ENCODE data around the gene HES4. TPM values are rescaled to one million over a fixed set of nuclear protein-coding genes. Genes with fewer than 3 reads are reported as not detected.
"Not testable (repeated sequence)": the region's sequence is repeated elsewhere in the genome, so short reads cannot be mapped to it uniquely, and the experiment has no call there.

HES4 gene
- total RNA-seq, 1 experiment from 2014 or later, result 8.4 TPM

- DNase-seq (ENCODE audit: low read depth, low spot score), result no peak
- in situ Hi-C loops (cut with HindIII; ENCODE audit: low pct_unique_long_range_greater_than_20kb, low sequenced_read_pairs), result no loop called here
Measured at GRCh38 chr1:1037366-1038327, 37.8 kb upstream of the HES4 start.

GRCh38 chr1:1035291-1035943 lies 35.5 kb upstream of the HES4 start:
- no peak for DNase-seq (ENCODE audit: low read depth, low spot score)
- in situ Hi-C loops (cut with HindIII; ENCODE audit: low pct_unique_long_range_greater_than_20kb, low sequenced_read_pairs), result no loop called here

- in situ Hi-C loops (cut with HindIII; ENCODE audit: low pct_unique_long_range_greater_than_20kb, low sequenced_read_pairs), result no loop called here
- DNase-seq (ENCODE audit: low read depth, low spot score), result no peak
Measured at GRCh38 chr1:1034439-1034781, 34.5 kb upstream of the HES4 start.

- in situ Hi-C loops (cut with HindIII; ENCODE audit: low pct_unique_long_range_greater_than_20kb, low sequenced_read_pairs), result no loop called here
- no peak for DNase-seq (ENCODE audit: low read depth, low spot score)
Measured at GRCh38 chr1:1033731-1034438, 34.0 kb upstream of the HES4 start.

GRCh38 chr1:1033009-1033587 lies 33.2 kb upstream of the HES4 start:
- peak; percentile 52 for DNase-seq (ENCODE audit: low read depth, low spot score)

GRCh38 chr1:1032424-1032823 lies 32.5 kb upstream of the HES4 start:
- in situ Hi-C loops (cut with HindIII; ENCODE audit: low pct_unique_long_range_greater_than_20kb, low sequenced_read_pairs), result no loop called here

More at GRCh38 chr1:1033009-1033587, 33.2 kb upstream of the HES4 start:
- in situ Hi-C loops (cut with HindIII; ENCODE audit: low pct_unique_long_range_greater_than_20kb, low sequenced_read_pairs), result no loop called here

GRCh38 chr1:1031659-1032235 lies 31.9 kb upstream of the HES4 start:
- DNase-seq (ENCODE audit: low read depth, low spot score), result no peak
- in situ Hi-C loops (cut with HindIII; ENCODE audit: low pct_unique_long_range_greater_than_20kb, low sequenced_read_pairs), result no loop called here

More at GRCh38 chr1:1032424-1032823, 32.5 kb upstream of the HES4 start:
- DNase-seq (ENCODE audit: low read depth, low spot score), result no peak

- DNase-seq (ENCODE audit: low read depth, low spot score), result peak; percentile 56
- in situ Hi-C loops (cut with HindIII; ENCODE audit: low pct_unique_long_range_greater_than_20kb, low sequenced_read_pairs), result not testable (repeated sequence)
Measured at GRCh38 chr1:1030867-1031658, 31.2 kb upstream of the HES4 start.

GRCh38 chr1:1027791-1028190 lies 27.9 kb upstream of the HES4 start:
- no peak for DNase-seq (ENCODE audit: low read depth, low spot score)
- in situ Hi-C loops (cut with HindIII; ENCODE audit: low pct_unique_long_range_greater_than_20kb, low sequenced_read_pairs), result no loop called here

- DNase-seq (ENCODE audit: low read depth, low spot score), result no peak
- in situ Hi-C loops (cut with HindIII; ENCODE audit: low pct_unique_long_range_greater_than_20kb, low sequenced_read_pairs), result no loop called here
Measured at GRCh38 chr1:1026599-1027413, 26.9 kb upstream of the HES4 start.

- in situ Hi-C loops (cut with HindIII; ENCODE audit: low pct_unique_long_range_greater_than_20kb, low sequenced_read_pairs), result no loop called here
- DNase-seq (ENCODE audit: low read depth, low spot score), result no peak
Measured at GRCh38 chr1:1025730-1026129, 25.8 kb upstream of the HES4 start.

- in situ Hi-C loops (cut with HindIII; ENCODE audit: low pct_unique_long_range_greater_than_20kb, low sequenced_read_pairs), result no loop called here
- DNase-seq (ENCODE audit: low read depth, low spot score), result no peak
Measured at GRCh38 chr1:1024771-1025699, 25.1 kb upstream of the HES4 start.

GRCh38 chr1:1024149-1024770 lies 24.4 kb upstream of the HES4 start:
- no peak for DNase-seq (ENCODE audit: low read depth, low spot score)
- in situ Hi-C loops (cut with HindIII; ENCODE audit: low pct_unique_long_range_greater_than_20kb, low sequenced_read_pairs), result no loop called here

- in situ Hi-C loops (cut with HindIII; ENCODE audit: low pct_unique_long_range_greater_than_20kb, low sequenced_read_pairs), result no loop called here
- no peak for DNase-seq (ENCODE audit: low read depth, low spot score)
Measured at GRCh38 chr1:1023700-1024099, 23.8 kb upstream of the HES4 start.
